ENCODE results near the gene EHD2. TPM values are rescaled to one million over a fixed set of nuclear protein-coding genes. Genes with fewer than 3 reads are reported as not detected.
"Not testable (repeated sequence)": the region's sequence is repeated elsewhere in the genome, so short reads cannot be mapped to it uniquely, and the experiment has no call there.

EHD2 gene
- polyA plus RNA-seq, 4 donors, result 32.1 to 106 (median 35.1) TPM

- peak; percentile 89 to 96 (median 92) for DNase-seq (ENCODE audit: low read depth in 4 of 4, low spot score in 3 of 4)
Measured at GRCh38 chr19:47745010-47745901, 32.0 kb downstream of the EHD2 start, which contains the start of gene NOP53. Gene NOP53 (plus strand): TSS chr19:47745546. CDS start chr19:47745560, 14 bp downstream.

- DNase-seq (ENCODE audit: low read depth in 4 of 4, low spot score in 3 of 4), result not testable (repeated sequence)
Measured at GRCh38 chr19:47746129-47746528, 32.9 kb downstream of the EHD2 start.

GRCh38 chr19:47749326-47749725 lies 36.1 kb downstream of the EHD2 start:
- no peak for DNase-seq (ENCODE audit: low read depth in 4 of 4, low spot score in 3 of 4)

- DNase-seq (ENCODE audit: low read depth in 4 of 4, low spot score in 3 of 4), result no peak
Measured at GRCh38 chr19:47750752-47751151, 37.5 kb downstream of the EHD2 start.

GRCh38 chr19:47752440-47753211 lies 39.4 kb downstream of the EHD2 start:
- no peak for DNase-seq (ENCODE audit: low read depth in 4 of 4, low spot score in 3 of 4)

- no peak for DNase-seq (ENCODE audit: low read depth in 4 of 4, low spot score in 3 of 4)
Measured at GRCh38 chr19:47754206-47755064, 41.2 kb downstream of the EHD2 start.

GRCh38 chr19:47755065-47755761 lies 42.0 kb downstream of the EHD2 start:
- no peak for DNase-seq (ENCODE audit: low read depth in 4 of 4, low spot score in 3 of 4)

GRCh38 chr19:47755762-47756626 lies 42.8 kb downstream of the EHD2 start:
- DNase-seq (ENCODE audit: low read depth in 4 of 4, low spot score in 3 of 4), result no peak

GRCh38 chr19:47756627-47756929 lies 43.4 kb downstream of the EHD2 start:
- DNase-seq (ENCODE audit: low read depth in 4 of 4, low spot score in 3 of 4), result no peak

- no peak for DNase-seq (ENCODE audit: low read depth in 4 of 4, low spot score in 3 of 4)
Measured at GRCh38 chr19:47756953-47757608, 43.9 kb downstream of the EHD2 start.

- DNase-seq (ENCODE audit: low read depth in 4 of 4, low spot score in 3 of 4), result no peak
Measured at GRCh38 chr19:47757617-47758442, 44.6 kb downstream of the EHD2 start.

GRCh38 chr19:47758443-47758804 lies 45.2 kb downstream of the EHD2 start:
- no peak for DNase-seq (ENCODE audit: low read depth in 4 of 4, low spot score in 3 of 4)

- DNase-seq (ENCODE audit: low read depth in 4 of 4, low spot score in 3 of 4), result no peak
Measured at GRCh38 chr19:47760632-47760999, 47.4 kb downstream of the EHD2 start.

- DNase-seq (ENCODE audit: low read depth in 4 of 4, low spot score in 3 of 4), result no peak
Measured at GRCh38 chr19:47761566-47761965, 48.3 kb downstream of the EHD2 start.

GRCh38 chr19:47762151-47762550 lies 48.9 kb downstream of the EHD2 start:
- DNase-seq (ENCODE audit: low read depth in 4 of 4, low spot score in 3 of 4), result no peak

- no peak for DNase-seq (ENCODE audit: low read depth in 4 of 4, low spot score in 3 of 4)
Measured at GRCh38 chr19:47762615-47763308, 49.5 kb downstream of the EHD2 start.

GRCh38 chr19:47764705-47765104 lies 51.5 kb downstream of the EHD2 start:
- DNase-seq (ENCODE audit: low read depth in 4 of 4, low spot score in 3 of 4), result not testable (repeated sequence)

Measured in left renal pelvis (tissue), 4 donors.